Fibroblast of pulmonary artery (primary cell): ENCODE data around the gene ISL1.
A peak's percentile ranks its signal among the peaks of the same experiment; 100 is the strongest.

Experiments
- DNase-seq: peaks from one replicate; pipeline ENCODE4 v3.0.0-alpha.2; 2010; ENCODE audit warnings: low read depth
- H3K4me3 ChIP-seq: replicated peaks from 2 replicates; pipeline ENCODE4 v1.5.1; 2011; ENCODE audit warnings: low read depth, mild to moderate bottlenecking, control low read depth, low read length, moderate library complexity
- CTCF ChIP-seq: IDR thresholded peaks from 2 replicates; pipeline ENCODE4 v1.5.1; 2011; ENCODE audit warnings: mild to moderate bottlenecking, control low read depth, low read length, inconsistent platforms; ENCODE audit errors: missing control alignments

Gene ISL1

GRCh38 chr5:51383131-51384121 is at the start of gene ISL1:
Gene ISL1 (plus strand): TSS chr5:51383448. CDS start chr5:51383672, 224 bp downstream.
- TF ChIP-seq CTCF: no peak
- peak within 1 kb of the TSS; percentile 42 for H3K4me3 ChIP-seq
- peak; percentile 59 for DNase-seq

- DNase-seq: no peak
- no peak overlapping the region for H3K4me3 ChIP-seq
- TF ChIP-seq CTCF: no peak
These were observed 46.4 kb upstream of the ISL1 start for GRCh38 chr5:51336878-51337277.

- no peak for TF ChIP-seq CTCF
- no peak overlapping the region for H3K4me3 ChIP-seq
- DNase-seq: peak; percentile 34
These were observed 38.1 kb upstream of the ISL1 start for GRCh38 chr5:51345106-51345505.

- DNase-seq: no peak
- TF ChIP-seq CTCF: no peak
- H3K4me3 ChIP-seq: no peak overlapping the region
These were observed 36.1 kb upstream of the ISL1 start for GRCh38 chr5:51347157-51347556.

- TF ChIP-seq CTCF: no peak
- no peak overlapping the region for H3K4me3 ChIP-seq
- no peak for DNase-seq
These were observed 35.5 kb upstream of the ISL1 start for GRCh38 chr5:51347704-51348103.

GRCh38 chr5:51371052-51371451 is 12.2 kb upstream of the ISL1 start:
- DNase-seq: no peak
- no peak for TF ChIP-seq CTCF
- no peak overlapping the region for H3K4me3 ChIP-seq
